OCI-LY7 (cell line): ENCODE data around the gene GTSE1. TPM values are rescaled to one million over a fixed set of nuclear protein-coding genes. Genes with fewer than 3 reads are reported as not detected.

ENCODE experiments used
- BruUV-seq: library from RNA; stranded (reverse); fragments of 400-500 nt; replicated peaks from 2 replicates; lab custom pipeline; 2021; lab: Mats Ljungman, UMichigan
- CTCF ChIA-PET: fragments of 300-600 bp; sonication (Branson Sonifier 250); formaldehyde crosslinking; loops from one replicate; lab custom pipeline; 2022; ENCODE audit warnings: antibody characterized with exemption; ENCODE audit not compliant: unreplicated experiment; lab: Charles Lee
- POLR2A ChIA-PET: fragments of 300-600 bp; sonication (Branson Sonifier 250); formaldehyde crosslinking; loops from one replicate; lab custom pipeline; 2022; ENCODE audit warnings: antibody characterized with exemption; lab: Charles Lee
- DNase-seq: peaks from one replicate; pipeline ENCODE4 v3.0.0-alpha.2; 2015; ENCODE audit warnings: low spot score
- H2AFZ ChIP-seq: fragments of 200-600 bp; sonication (generic), shearing (Covaris generic); 2 replicates; pipeline ENCODE4 v1.6.1; 2014; ENCODE audit warnings: mild to moderate bottlenecking, antibody characterized with exemption, low read length, moderate library complexity
- H3K27ac ChIP-seq: fragments of 200-600 bp; sonication (generic); 2 replicates; pipeline ENCODE4 v1.5.1; 2014; ENCODE audit warnings: mixed run types, low read depth, mild to moderate bottlenecking, moderate library complexity, low read length, inconsistent platforms; ENCODE audit not compliant: poor library complexity, severe bottlenecking
- H3K36me3 ChIP-seq: fragments of 200-600 bp; sonication (generic); 2 replicates; pipeline ENCODE4 v1.6.1; 2014; ENCODE audit warnings: mild to moderate bottlenecking, antibody characterized with exemption, low read length, moderate library complexity, mixed read lengths; ENCODE audit not compliant: insufficient read depth
- H3K4me1 ChIP-seq: fragments of 200-600 bp; sonication (generic); 2 replicates; pipeline ENCODE4 v1.5.1; 2014; ENCODE audit warnings: mild to moderate bottlenecking, low read length; ENCODE audit not compliant: insufficient read depth, poor library complexity, severe bottlenecking
- H3K4me2 ChIP-seq: fragments of 200-600 bp; sonication (generic); 2 replicates; pipeline ENCODE4 v1.6.1; 2014; ENCODE audit warnings: mild to moderate bottlenecking, low read length
- H3K4me3 ChIP-seq: fragments of 200-600 bp; sonication (generic); 2 replicates; pipeline ENCODE4 v1.5.1; 2014; ENCODE audit warnings: mild to moderate bottlenecking, low read depth, low read length; ENCODE audit not compliant: poor library complexity, severe bottlenecking
- H3K79me2 ChIP-seq: fragments of 200-600 bp; sonication (generic); 2 replicates; pipeline ENCODE4 v1.6.1; 2016; ENCODE audit warnings: low read depth, mild to moderate bottlenecking, low read length, moderate library complexity, mixed read lengths; ENCODE audit not compliant: insufficient read depth
- H3K9me2 ChIP-seq: fragments of 200-600 bp; sonication (generic); 2 replicates; pipeline ENCODE4 v1.6.1; 2016; ENCODE audit warnings: mild to moderate bottlenecking, low read length, mixed read lengths; ENCODE audit not compliant: insufficient read depth
- H3K9me3 ChIP-seq: fragments of 200-600 bp; sonication (generic); 2 replicates; pipeline ENCODE4 v1.6.1; 2014; ENCODE audit warnings: mild to moderate bottlenecking, mixed run types, low read length, mixed read lengths
- H4K20me1 ChIP-seq: fragments of 200-600 bp; sonication (generic); 2 replicates; pipeline ENCODE4 v1.6.1; 2014; ENCODE audit warnings: mild to moderate bottlenecking, antibody characterized with exemption, low read length, moderate library complexity, mixed read lengths; ENCODE audit not compliant: insufficient read depth
- CTCF ChIP-seq: fragments of 200-600 bp; sonication (generic); conservative IDR thresholded peaks from 2 replicates; pipeline ENCODE4 v1.5.1; 2014; ENCODE audit warnings: mild to moderate bottlenecking, antibody characterized with exemption, low read length, moderate library complexity, mixed read lengths
- EZH2phosphoT487 ChIP-seq: fragments of 200-600 bp; sonication (generic); IDR thresholded peaks from 2 replicates; pipeline ENCODE4 v1.6.1; 2018; ENCODE audit warnings: low read depth, borderline replicate concordance, mild to moderate bottlenecking, mixed run types, antibody characterized with exemption, low read length, moderate library complexity, mixed read lengths
- intact Hi-C: fragments of 100-400 bp; cut with micrococcal nuclease; formaldehyde crosslinking; loops from one replicate; pipeline ENCODE4 v1.10.0; 2022; ENCODE audit not compliant: unreplicated experiment
- total RNA-seq, 2 experiments: library from RNA; depleted of rRNA in 1 of 2; stranded (reverse); fragments of >200 nt in 1 of 2; shearing (Covaris generic) in 1 of 2; gene quantifications; 2 replicates each; pipeline ENCODE4 v1.2.3, GENCODE V29; 2014 to 2022

Gene GTSE1
- total RNA-seq, 2 experiments from 2014 or later, result 54.7 to 109 TPM

- Histone ChIP-seq H3K79me2 (no peaks in the 10 kb centered on the region), H3K36me3 (peaks cover 61% of the 10 kb centered on the region)
These were observed 59.4 kb downstream of the GTSE1 start for GRCh38 chr22:46355996-46356471.

DNA sequence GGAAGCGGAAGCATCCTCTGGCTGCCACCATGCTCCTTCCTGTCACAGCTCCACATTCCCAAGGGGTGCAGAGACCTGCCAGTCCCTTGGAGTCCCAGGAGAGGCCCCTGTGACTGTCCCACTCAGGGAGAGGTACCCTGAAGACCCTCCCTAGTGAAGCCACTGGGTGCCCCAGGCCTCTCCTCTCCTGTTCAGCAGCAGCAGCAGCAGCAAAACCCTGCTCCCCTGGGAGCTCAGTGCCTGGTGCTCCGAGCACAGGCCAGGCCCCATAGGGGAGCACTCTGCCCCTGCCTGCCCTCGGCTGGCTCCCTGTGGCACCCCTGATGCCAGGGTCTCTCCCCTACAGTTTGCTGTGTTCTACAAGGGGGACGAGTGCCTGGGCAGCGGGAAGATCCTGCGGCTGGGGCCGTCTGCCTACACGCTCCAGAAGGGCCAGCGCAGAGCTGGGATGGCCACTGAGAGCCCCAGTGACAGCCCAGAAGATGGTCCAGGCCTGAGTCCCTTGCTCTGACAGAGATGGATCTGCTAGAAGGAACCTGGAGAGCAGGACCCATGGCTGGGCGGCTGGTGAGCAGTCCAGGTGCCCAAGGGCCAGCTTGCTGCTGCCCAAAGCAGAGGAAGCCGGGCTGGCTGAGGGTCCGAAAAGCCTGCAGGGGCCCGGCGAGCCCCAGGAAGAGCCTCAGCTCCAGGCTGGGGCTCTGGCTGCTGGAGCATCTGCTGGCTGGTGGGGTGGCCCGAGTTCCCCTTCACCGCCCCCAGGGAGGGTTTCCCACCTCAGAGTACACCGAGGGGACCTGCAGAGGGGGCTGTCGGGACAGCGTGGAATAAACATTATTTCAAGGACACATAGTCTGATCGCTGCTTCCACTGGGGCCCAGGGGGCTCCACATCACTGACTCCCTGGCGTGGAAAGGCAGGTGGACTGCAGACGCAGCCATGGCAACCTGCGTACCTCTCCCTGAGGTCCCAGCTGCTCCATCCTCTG, 60.1 kb downstream of the GTSE1 start:
- ChIA-PET POLR2A (no interaction called here), CTCF (interaction anchor here (0.6 kb wide), 1 partner anchor 1658 kb away, joined by 3 read pairs; no protein-coding TSS in a partner anchor)
- no peak overlapping the region for H3K4me2 ChIP-seq
- TF ChIP-seq CTCF, result no peak
- TF ChIP-seq EZH2phosphoT487, result no peak
- H3K4me1 ChIP-seq, result peaks cover 2% of the 10 kb centered on the region
- no peaks in the 10 kb centered on the region for H3K9me2 ChIP-seq
- intact Hi-C loops, result no loop called here
- H3K79me2 ChIP-seq, result no peaks in the 10 kb centered on the region
- H3K27ac ChIP-seq, result no peak overlapping the region
- no peaks in the 10 kb centered on the region for H3K9me3 ChIP-seq
- DNase-seq, result no peak
- H3K4me3 ChIP-seq, result no peak overlapping the region
- H4K20me1 ChIP-seq, result no peaks in the 10 kb centered on the region
- peaks cover 57% of the 10 kb centered on the region for H3K36me3 ChIP-seq
- no TSS peak for BruUV-seq
- no peak overlapping the region for H2AFZ ChIP-seq

More at GRCh38 chr22:46355996-46356471, 59.4 kb downstream of the GTSE1 start:
- H3K4me1 ChIP-seq, result no peaks in the 10 kb centered on the region
- DNase-seq, result no peak
- POLR2A ChIA-PET, result no interaction called here
- CTCF ChIA-PET, result no interaction called here
- H3K9me3 ChIP-seq, result no peaks in the 10 kb centered on the region
- TF ChIP-seq EZH2phosphoT487 (no peak), CTCF (no peak)
- no peak overlapping the region for H3K4me2 ChIP-seq
- no peaks in the 10 kb centered on the region for H3K9me2 ChIP-seq
- no TSS peak for BruUV-seq
- H3K4me3 ChIP-seq, result no peak overlapping the region
- intact Hi-C loops, result loop anchor here (1.0 kb wide), 1 partner anchor 186 kb away; no protein-coding TSS in a partner anchor
- H2AFZ ChIP-seq, result no peak overlapping the region
- H4K20me1 ChIP-seq, result no peaks in the 10 kb centered on the region
- H3K27ac ChIP-seq, result no peak overlapping the region
